ENCODE results near the gene DGKD.
"Not testable (repeated sequence)": the region's sequence is repeated elsewhere in the genome, so short reads cannot be mapped to it uniquely, and the experiment has no call there.

DGKD gene

GRCh38 chr2:233334915-233335314 is 19.4 kb upstream of the DGKD start:
- TF ChIP-seq, protein P1, sequence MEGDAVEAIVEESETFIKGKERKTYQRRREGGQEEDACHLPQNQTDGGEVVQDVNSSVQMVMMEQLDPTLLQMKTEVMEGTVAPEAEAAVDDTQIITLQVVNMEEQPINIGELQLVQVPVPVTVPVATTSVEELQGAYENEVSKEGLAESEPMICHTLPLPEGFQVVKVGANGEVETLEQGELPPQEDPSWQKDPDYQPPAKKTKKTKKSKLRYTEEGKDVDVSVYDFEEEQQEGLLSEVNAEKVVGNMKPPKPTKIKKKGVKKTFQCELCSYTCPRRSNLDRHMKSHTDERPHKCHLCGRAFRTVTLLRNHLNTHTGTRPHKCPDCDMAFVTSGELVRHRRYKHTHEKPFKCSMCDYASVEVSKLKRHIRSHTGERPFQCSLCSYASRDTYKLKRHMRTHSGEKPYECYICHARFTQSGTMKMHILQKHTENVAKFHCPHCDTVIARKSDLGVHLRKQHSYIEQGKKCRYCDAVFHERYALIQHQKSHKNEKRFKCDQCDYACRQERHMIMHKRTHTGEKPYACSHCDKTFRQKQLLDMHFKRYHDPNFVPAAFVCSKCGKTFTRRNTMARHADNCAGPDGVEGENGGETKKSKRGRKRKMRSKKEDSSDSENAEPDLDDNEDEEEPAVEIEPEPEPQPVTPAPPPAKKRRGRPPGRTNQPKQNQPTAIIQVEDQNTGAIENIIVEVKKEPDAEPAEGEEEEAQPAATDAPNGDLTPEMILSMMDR (conservative IDR thresholded peaks at IDR 0.05; ENCODE audit: low read depth, low read length): no peak
- Histone ChIP-seq H3K9ac (no peak overlapping the region), H3K79me2 (ENCODE audit: insufficient read depth, low read depth) (no peaks in the 10 kb centered on the region), H3K27me3 (ENCODE audit: insufficient read depth, low read depth) (no peaks in the 10 kb centered on the region), H2AFZ (ENCODE audit: low read depth) (no peak overlapping the region), H3K4me2 (no peak overlapping the region), H3K4me1 (ENCODE audit: low read depth, poor library complexity, severe bottlenecking) (no peaks in the 10 kb centered on the region), H3K27ac (no peak overlapping the region), H4K20me1 (ENCODE audit: insufficient read depth) (no peaks in the 10 kb centered on the region), H3K36me3 (ENCODE audit: insufficient read depth) (no peaks in the 10 kb centered on the region), H3K4me3 (IDR thresholded peaks at IDR 0.05; ENCODE audit: insufficient read depth, low read depth, low read length) (no peak overlapping the region)

DNA sequence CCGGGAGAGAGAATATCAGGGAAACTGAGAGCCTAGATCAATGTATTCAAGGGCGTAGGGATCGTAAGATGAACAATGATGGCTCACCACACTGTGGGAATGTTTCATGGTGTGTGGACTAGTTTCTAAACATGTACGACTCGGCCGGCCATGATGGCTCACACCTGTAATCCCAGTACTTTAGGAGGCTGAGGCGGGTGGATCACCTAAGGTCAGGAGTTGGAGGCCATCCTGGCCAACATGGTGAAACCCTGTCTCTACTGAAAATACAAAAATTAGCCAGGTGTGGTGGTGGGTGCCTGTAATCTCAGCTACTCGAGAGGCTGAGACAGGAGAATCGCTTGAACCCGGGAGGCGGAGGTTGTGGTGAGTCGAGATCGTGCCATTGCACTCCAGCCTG is 18.2 kb upstream of the DGKD start:
- H3K4me1 ChIP-seq (ENCODE audit: low read depth, poor library complexity, severe bottlenecking); H3K36me3 ChIP-seq (ENCODE audit: insufficient read depth); H2AFZ ChIP-seq (ENCODE audit: low read depth); H3K27me3 ChIP-seq (ENCODE audit: insufficient read depth, low read depth); H4K20me1 ChIP-seq (ENCODE audit: insufficient read depth); H3K9ac ChIP-seq; H3K4me2 ChIP-seq; H3K79me2 ChIP-seq (ENCODE audit: insufficient read depth, low read depth); H3K4me3 ChIP-seq (IDR thresholded peaks at IDR 0.05; ENCODE audit: insufficient read depth, low read depth, low read length); H3K27ac ChIP-seq: not testable (repeated sequence)

- Histone ChIP-seq H3K79me2 (ENCODE audit: insufficient read depth, low read depth) (no peaks in the 10 kb centered on the region), H3K4me3 (IDR thresholded peaks at IDR 0.05; ENCODE audit: insufficient read depth, low read depth, low read length) (no peak overlapping the region), H3K4me1 (ENCODE audit: low read depth, poor library complexity, severe bottlenecking) (no peaks in the 10 kb centered on the region), H3K9ac (no peak overlapping the region), H3K36me3 (ENCODE audit: insufficient read depth) (no peaks in the 10 kb centered on the region), H2AFZ (ENCODE audit: low read depth) (no peak overlapping the region), H3K27me3 (ENCODE audit: insufficient read depth, low read depth) (no peaks in the 10 kb centered on the region), H3K4me2 (no peak overlapping the region), H4K20me1 (ENCODE audit: insufficient read depth) (no peaks in the 10 kb centered on the region), H3K27ac (no peak overlapping the region)
- TF ChIP-seq, protein P1 (conservative IDR thresholded peaks at IDR 0.05; ENCODE audit: low read depth, low read length): no peak
Observed at GRCh38 chr2:233336541-233336940, 17.8 kb upstream of the DGKD start.

DNA sequence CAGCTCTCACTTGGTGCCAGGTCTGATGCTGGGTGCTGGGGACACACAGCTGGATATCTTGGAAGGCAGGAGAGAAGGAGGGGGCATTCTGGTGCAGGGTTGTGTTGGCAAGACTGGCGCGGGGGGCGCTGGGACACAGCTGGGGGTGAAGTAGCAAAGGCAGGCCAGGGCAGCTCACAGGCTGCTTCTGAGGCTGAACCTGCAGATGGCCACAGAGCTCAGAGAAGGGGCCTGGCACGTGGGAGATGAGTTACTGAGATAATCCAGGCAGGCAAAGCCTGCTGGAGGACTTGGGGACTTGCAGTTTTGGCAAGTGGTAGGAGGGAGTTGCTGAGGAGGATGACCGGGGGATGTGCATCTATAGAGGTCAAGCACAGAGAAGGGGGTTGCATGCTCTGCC is 16.2 kb upstream of the DGKD start:
- H3K9ac ChIP-seq: no peak overlapping the region
- TF ChIP-seq, protein P1 (conservative IDR thresholded peaks at IDR 0.05; ENCODE audit: low read depth, low read length): no peak
- no peak overlapping the region for H2AFZ ChIP-seq (ENCODE audit: low read depth)
- H4K20me1 ChIP-seq (ENCODE audit: insufficient read depth): no peaks in the 10 kb centered on the region
- no peak overlapping the region for H3K4me2 ChIP-seq
- H3K4me1 ChIP-seq (ENCODE audit: low read depth, poor library complexity, severe bottlenecking): no peaks in the 10 kb centered on the region
- no peak overlapping the region for H3K27ac ChIP-seq
- H3K36me3 ChIP-seq (ENCODE audit: insufficient read depth): no peaks in the 10 kb centered on the region
- no peak overlapping the region for H3K4me3 ChIP-seq (IDR thresholded peaks at IDR 0.05; ENCODE audit: insufficient read depth, low read depth, low read length)
- no peaks in the 10 kb centered on the region for H3K79me2 ChIP-seq (ENCODE audit: insufficient read depth, low read depth)
- no peaks in the 10 kb centered on the region for H3K27me3 ChIP-seq (ENCODE audit: insufficient read depth, low read depth)

- Histone ChIP-seq H4K20me1 (ENCODE audit: insufficient read depth) (no peaks in the 10 kb centered on the region), H3K4me3 (IDR thresholded peaks at IDR 0.05; ENCODE audit: insufficient read depth, low read depth, low read length) (no peak overlapping the region), H3K4me1 (ENCODE audit: low read depth, poor library complexity, severe bottlenecking) (no peaks in the 10 kb centered on the region), H3K9ac (no peak overlapping the region), H2AFZ (ENCODE audit: low read depth) (no peak overlapping the region), H3K4me2 (no peak overlapping the region), H3K36me3 (ENCODE audit: insufficient read depth) (no peaks in the 10 kb centered on the region), H3K27ac (no peak overlapping the region), H3K27me3 (ENCODE audit: insufficient read depth, low read depth) (no peaks in the 10 kb centered on the region), H3K79me2 (ENCODE audit: insufficient read depth, low read depth) (no peaks in the 10 kb centered on the region)
- TF ChIP-seq, protein P1 (conservative IDR thresholded peaks at IDR 0.05; ENCODE audit: low read depth, low read length): no peak
Observed at GRCh38 chr2:233338812-233339368, 15.4 kb upstream of the DGKD start.

All from KMS-11 (cell line).